ENCODE results near the gene TWNK.

DNA sequence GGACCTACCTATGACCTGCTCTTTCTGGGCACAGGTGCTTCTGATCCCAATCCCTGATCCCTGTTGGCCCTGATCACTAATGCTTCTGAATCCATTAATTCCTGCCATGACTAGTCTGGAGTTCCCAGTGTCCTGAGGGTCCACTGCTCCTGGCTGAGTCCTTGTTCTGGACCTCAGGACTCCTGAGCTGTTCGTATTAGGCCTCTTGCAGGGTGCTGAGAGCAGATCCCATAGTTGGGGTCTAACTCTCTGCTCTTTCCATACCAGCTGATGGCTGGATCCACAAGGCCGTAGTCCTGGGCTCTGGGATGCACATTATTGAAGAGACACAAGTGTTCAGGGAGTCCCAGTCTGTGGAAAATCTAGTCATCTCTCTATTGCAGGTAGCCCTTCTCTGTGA lies 7.0 kb upstream of the TWNK start:
- TF ChIP-seq GATA2 (IDR thresholded peaks at IDR 0.05; ENCODE audit: low read depth, low read length), result no peak
- no peak for TF ChIP-seq GATA3 (IDR thresholded peaks at IDR 0.05; ENCODE audit: low read depth, low read length)
